ENCODE data around the gene ABHD14A.

DNA sequence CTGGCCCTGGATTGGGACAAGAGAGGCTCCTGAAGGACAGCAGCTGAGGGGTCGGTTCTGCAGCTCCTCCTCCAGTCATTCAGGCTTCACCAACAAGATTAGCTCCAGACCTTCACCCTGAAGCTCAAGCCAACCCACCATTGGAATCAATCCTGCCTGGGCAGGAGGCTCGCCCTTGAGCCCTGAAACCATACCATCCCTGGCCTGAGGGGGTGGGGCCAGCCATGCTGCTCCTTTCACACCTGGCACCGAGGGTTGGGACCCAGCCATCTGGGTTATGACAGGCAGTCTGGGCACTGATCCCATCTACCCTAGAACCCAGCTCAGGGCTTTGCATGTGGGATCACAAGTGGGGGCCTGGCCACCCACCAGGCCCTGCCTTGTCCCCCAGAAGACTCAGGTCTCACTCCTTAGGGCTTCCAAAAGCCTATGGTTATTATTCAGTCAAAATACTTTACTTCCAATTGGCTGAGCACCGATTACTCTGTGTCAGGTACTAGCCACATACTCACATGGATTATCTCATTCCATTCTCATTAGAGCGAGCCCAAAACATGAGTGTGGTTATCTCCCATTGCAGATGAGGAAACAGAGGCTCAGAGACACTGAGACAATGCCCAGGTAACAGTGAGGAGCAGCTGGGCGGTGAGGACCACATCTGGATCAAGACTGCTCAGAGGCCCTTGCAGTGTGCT is 4.1 kb upstream of the ABHD14A start:
- TF ChIP-seq CTCF (conservative IDR thresholded peaks at IDR 0.05; ENCODE audit: low read length) (no peak), EZH2phosphoT487 (IDR thresholded peaks at IDR 0.05; ENCODE audit: borderline replicate concordance, low read depth, low read length) (no peak)

Measured in OCI-LY7 (cell line).